ENCODE measurements around the gene BCL3. TPM values are rescaled to one million over a fixed set of nuclear protein-coding genes. Genes with fewer than 3 reads are reported as not detected.

BCL3 gene
- total RNA-seq, 1 experiment from 2014 or later, result 4.4 TPM

- DNase-seq (ENCODE audit: low spot score), result no peak
Observed at GRCh38 chr19:44792281-44792680, 43.8 kb downstream of the BCL3 start.

GRCh38 chr19:44794610-44795009, 46.1 kb downstream of the BCL3 start:
- no peak for DNase-seq (ENCODE audit: low spot score)

- DNase-seq (ENCODE audit: low spot score), result no peak
Observed at GRCh38 chr19:44795398-44795987, 47.0 kb downstream of the BCL3 start.

- peak; percentile 13 for DNase-seq (ENCODE audit: low spot score)
Observed at GRCh38 chr19:44796701-44797115, 48.2 kb downstream of the BCL3 start.

GRCh38 chr19:44799627-44800346, 51.3 kb downstream of the BCL3 start:
- DNase-seq (ENCODE audit: low spot score), result no peak

GRCh38 chr19:44800461-44800860, 52.0 kb downstream of the BCL3 start:
- peak; percentile 70 for DNase-seq (ENCODE audit: low spot score)

GRCh38 chr19:44803442-44804428, 55.2 kb downstream of the BCL3 start:
- no peak for DNase-seq (ENCODE audit: low spot score)

GRCh38 chr19:44806291-44806690, 57.8 kb downstream of the BCL3 start:
- DNase-seq (ENCODE audit: low spot score), result no peak

GRCh38 chr19:44807162-44807561, 58.7 kb downstream of the BCL3 start:
- DNase-seq (ENCODE audit: low spot score), result peak; percentile 51

GRCh38 chr19:44807652-44808462, 59.3 kb downstream of the BCL3 start:
- DNase-seq (ENCODE audit: low spot score), result peak; percentile 51

GRCh38 chr19:44808463-44809371, 60.2 kb downstream of the BCL3 start, which contains the start of gene BCAM:
Gene BCAM, plus strand, starts transcription at chr19:44809103. Its CDS starts 22 bp downstream, at chr19:44809125.
- DNase-seq (ENCODE audit: low spot score), result peak; percentile 4

Other genes starting within 250 kb of the BCL3 start
- 12.3 and 15.6 TPM in 2 replicates for gene ZNF180, start 248.2 kb upstream of the BCL3 start, total RNA-seq (2014; rRNA removed; shearing (Covaris generic))
- gene CEACAM20, start 219.0 kb upstream of the BCL3 start, total RNA-seq (2014; rRNA removed; shearing (Covaris generic)), result not detected in 2 replicates
- not detected in 2 replicates for gene IGSF23, start 135.1 kb upstream of the BCL3 start, total RNA-seq (2014; rRNA removed; shearing (Covaris generic))
- 60.2 and 76.1 TPM in 2 replicates for gene PVR, start 104.8 kb upstream of the BCL3 start, total RNA-seq (2014; rRNA removed; shearing (Covaris generic))
- not detected in 2 replicates for gene CEACAM19, start 77.2 kb upstream of the BCL3 start, total RNA-seq (2014; rRNA removed; shearing (Covaris generic))
- not detected in 2 replicates for gene CEACAM16, start 49.6 kb upstream of the BCL3 start, total RNA-seq (2014; rRNA removed; shearing (Covaris generic))
- gene CBLC, start 29.2 kb downstream of the BCL3 start, total RNA-seq (2014; rRNA removed; shearing (Covaris generic)), result not detected in 2 replicates
- gene BCAM, start 60.4 kb downstream of the BCL3 start, total RNA-seq (2014; rRNA removed; shearing (Covaris generic)), result 8.2 and 11.2 TPM in 2 replicates
- 55.0 and 63.4 TPM in 2 replicates for gene NECTIN2, start 97.6 kb downstream of the BCL3 start, total RNA-seq (2014; rRNA removed; shearing (Covaris generic))
- gene TOMM40, start 142.5 kb downstream of the BCL3 start, total RNA-seq (2014; rRNA removed; shearing (Covaris generic)), result 109 and 111 TPM in 2 replicates
- 0.14 and 0.86 TPM in 2 replicates for gene APOE, start 157.1 kb downstream of the BCL3 start, total RNA-seq (2014; rRNA removed; shearing (Covaris generic))
- gene APOC1, start 165.9 kb downstream of the BCL3 start, total RNA-seq (2014; rRNA removed; shearing (Covaris generic)), result not detected in 2 replicates
- gene APOC4, start 193.5 kb downstream of the BCL3 start, total RNA-seq (2014; rRNA removed; shearing (Covaris generic)), result not detected in 2 replicates
- gene APOC2, start 197.3 kb downstream of the BCL3 start, total RNA-seq (2014; rRNA removed; shearing (Covaris generic)), result not detected in 2 replicates
- gene CLPTM1, start 206.7 kb downstream of the BCL3 start, total RNA-seq (2014; rRNA removed; shearing (Covaris generic)), result 23.3 and 28.1 TPM in 2 replicates

All from A172 (cell line).